GM23248 (cell line): ENCODE results near the gene NFIC. TPM values are rescaled to one million over a fixed set of nuclear protein-coding genes. Genes with fewer than 3 reads are reported as not detected.
A peak's percentile ranks its signal among the peaks of the same experiment; 100 is the strongest.

Source experiments
- DNase-seq: peaks from one replicate; pipeline ENCODE4 v3.0.0-alpha.2; 2015
- H2AFZ ChIP-seq: fragments of 200-600 bp; sonication (generic); 2 replicates; pipeline ENCODE4 v1.6.1; 2016; ENCODE audit warnings: antibody characterized with exemption
- H3F3A ChIP-seq: fragments of 200-600 bp; sonication (generic); 2 replicates; pipeline ENCODE4 v1.6.1; 2016; ENCODE audit warnings: mild to moderate bottlenecking, antibody characterized with exemption, mixed run types; ENCODE audit not compliant: insufficient read depth
- H3K27ac ChIP-seq: fragments of 200-600 bp; sonication (generic); 2 replicates; pipeline ENCODE4 v1.5.1; 2016; ENCODE audit warnings: mild to moderate bottlenecking
- H3K27me3 ChIP-seq: fragments of 200-600 bp; sonication (generic); replicated peaks from 2 replicates; pipeline ENCODE4 v1.6.1; 2016; ENCODE audit warnings: mild to moderate bottlenecking; ENCODE audit not compliant: insufficient read depth
- H3K36me3 ChIP-seq: fragments of 200-600 bp; sonication (generic); 2 replicates; pipeline ENCODE4 v1.6.1; 2016; ENCODE audit warnings: low read depth, mild to moderate bottlenecking
- H3K4me1 ChIP-seq: fragments of 200-600 bp; sonication (generic); 2 replicates; pipeline ENCODE4 v1.6.1; 2016; ENCODE audit warnings: mild to moderate bottlenecking; ENCODE audit not compliant: insufficient read depth
- H3K4me2 ChIP-seq: fragments of 200-600 bp; sonication (generic); one replicate; pipeline ENCODE4 v1.6.1; 2016; ENCODE audit warnings: mild to moderate bottlenecking; ENCODE audit not compliant: unreplicated experiment
- H3K4me3 ChIP-seq: fragments of 200-600 bp; sonication (generic); 2 replicates; pipeline ENCODE4 v1.5.1; 2016; ENCODE audit warnings: mild to moderate bottlenecking
- H3K79me2 ChIP-seq: fragments of 200-600 bp; sonication (generic); 2 replicates; pipeline ENCODE4 v1.6.1; 2016; ENCODE audit warnings: mild to moderate bottlenecking; ENCODE audit not compliant: insufficient read depth
- H3K9ac ChIP-seq: fragments of 200-600 bp; sonication (generic); 2 replicates; pipeline ENCODE4 v1.6.1; 2016; ENCODE audit warnings: mild to moderate bottlenecking
- H3K9me2 ChIP-seq: fragments of 200-600 bp; sonication (generic); 2 replicates; pipeline ENCODE4 v1.6.1; 2016; ENCODE audit warnings: mixed run types, mild to moderate bottlenecking, moderate library complexity; ENCODE audit not compliant: insufficient read depth
- H3K9me3 ChIP-seq: fragments of 200-600 bp; sonication (generic); one replicate; pipeline ENCODE4 v1.6.1; 2017; ENCODE audit warnings: low read depth
- H4K20me1 ChIP-seq: fragments of 200-600 bp; sonication (generic); 2 replicates; pipeline ENCODE4 v1.6.0; 2016; ENCODE audit not compliant: insufficient read depth
- EZH2 ChIP-seq: fragments of 200-600 bp; sonication (generic); IDR thresholded peaks from 2 replicates; pipeline ENCODE4 v1.6.1; 2018; ENCODE audit warnings: antibody characterized with exemption, mild to moderate bottlenecking; ENCODE audit not compliant: insufficient read depth, poor library complexity, severe bottlenecking
- EZH2phosphoT487 ChIP-seq: fragments of 200-600 bp; sonication (generic); IDR thresholded peaks from 2 replicates; pipeline ENCODE4 v1.6.1; 2018; ENCODE audit warnings: antibody characterized with exemption, moderate library complexity, mild to moderate bottlenecking, low read depth; ENCODE audit not compliant: insufficient read depth
- WGBS, 2 experiments: methylation state at CpG; one replicate each; pipeline ENCODE4 v1.1.6; 2015 to 2017; ENCODE audit warnings: low lambda C conversion rate in 2 of 2, low coverage in 1 of 2; ENCODE audit errors: missing lambda C conversion rate in 2 of 2; 5-methylcytosine and 5-hydroxymethylcytosine counted together
- in situ Hi-C: fragments of 300-500 bp; cut with MboI; formaldehyde crosslinking; loops from 2 replicates; pipeline ENCODE4 v1.15.0; 2020
- polyA plus RNA-seq: library from polyadenylated mRNA; unstranded; fragments of >200 nt; fragmentation: Nextera tagmentation; extraction: Ambion mirVana; gene quantifications from 2 replicates; pipeline ENCODE4 v1.2.1, GENCODE V29; 2016
- total RNA-seq: library from RNA; depleted of rRNA; stranded (reverse); fragments of >200 nt; shearing (Covaris generic); gene quantifications from 2 replicates; pipeline ENCODE4 v1.2.3, GENCODE V29; 2014

The NFIC gene
- total and polyA plus RNA-seq, 2 experiments from 2014 or later: 50.4 to 108 TPM

DNA sequence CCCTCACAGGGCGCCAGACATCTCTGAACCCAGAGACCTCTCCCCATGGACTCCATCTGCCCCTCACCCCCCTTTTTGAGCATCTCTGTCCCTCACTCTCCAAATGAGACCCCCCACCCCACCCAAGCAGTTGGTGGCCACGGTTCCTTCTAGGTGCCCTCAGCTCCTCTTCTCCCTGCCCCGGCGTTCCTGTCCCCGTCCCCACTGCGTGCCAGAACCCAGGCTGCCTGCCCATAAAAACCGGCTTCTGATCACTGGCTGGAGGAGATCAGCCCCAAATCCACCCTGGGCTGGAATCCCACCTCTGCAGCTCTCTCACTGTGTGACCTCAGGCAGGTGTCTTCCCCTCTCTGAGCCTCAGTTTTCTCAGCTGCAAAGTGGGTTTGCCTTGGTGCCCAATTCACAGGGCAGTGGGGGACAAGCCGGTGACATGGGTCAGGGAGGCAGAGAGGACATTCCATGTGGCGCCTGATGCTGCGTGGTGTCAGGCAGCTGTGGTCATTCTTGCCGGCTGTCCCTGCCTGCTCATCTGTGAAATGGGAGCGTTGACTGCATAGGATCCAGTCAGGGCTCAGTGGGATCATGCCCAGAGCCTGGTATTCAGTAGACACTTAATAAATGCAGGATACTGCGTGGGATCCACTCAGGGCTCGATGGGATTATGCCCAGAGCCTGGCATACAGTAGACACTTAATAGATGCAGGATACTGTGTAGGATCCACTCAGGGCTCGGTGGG, 88.4 kb downstream of the NFIC start:
- 0 out of 2 replicates have a peak, but pooled peaks cover 4% of the 10 kb centered on the region for H4K20me1 ChIP-seq
- no peak overlapping the region for H3K4me2 ChIP-seq
- TF ChIP-seq EZH2phosphoT487: no peak
- TF ChIP-seq EZH2: no peak
- no peak overlapping the region for H3K9ac ChIP-seq
- H3K27me3 ChIP-seq: no peaks in the 10 kb centered on the region
- 88 to 91% methylated on average over 14 to 15 of the region's 15 CpGs for WGBS, 2 experiments
- H3K4me1 ChIP-seq: peaks cover 36% of the 10 kb centered on the region
- in situ Hi-C loops: no loop called here
- no peak for DNase-seq
- H3K27ac ChIP-seq: no peak overlapping the region
- peaks cover 39% of the 10 kb centered on the region for H3F3A ChIP-seq
- H2AFZ ChIP-seq: no peak overlapping the region
- no peak overlapping the region for H3K4me3 ChIP-seq
- H3K9me3 ChIP-seq: no peaks in the 10 kb centered on the region
- peaks cover 30% of the 10 kb centered on the region for H3K36me3 ChIP-seq
- peaks cover 64% of the 10 kb centered on the region for H3K79me2 ChIP-seq
- no peaks in the 10 kb centered on the region for H3K9me2 ChIP-seq

DNA sequence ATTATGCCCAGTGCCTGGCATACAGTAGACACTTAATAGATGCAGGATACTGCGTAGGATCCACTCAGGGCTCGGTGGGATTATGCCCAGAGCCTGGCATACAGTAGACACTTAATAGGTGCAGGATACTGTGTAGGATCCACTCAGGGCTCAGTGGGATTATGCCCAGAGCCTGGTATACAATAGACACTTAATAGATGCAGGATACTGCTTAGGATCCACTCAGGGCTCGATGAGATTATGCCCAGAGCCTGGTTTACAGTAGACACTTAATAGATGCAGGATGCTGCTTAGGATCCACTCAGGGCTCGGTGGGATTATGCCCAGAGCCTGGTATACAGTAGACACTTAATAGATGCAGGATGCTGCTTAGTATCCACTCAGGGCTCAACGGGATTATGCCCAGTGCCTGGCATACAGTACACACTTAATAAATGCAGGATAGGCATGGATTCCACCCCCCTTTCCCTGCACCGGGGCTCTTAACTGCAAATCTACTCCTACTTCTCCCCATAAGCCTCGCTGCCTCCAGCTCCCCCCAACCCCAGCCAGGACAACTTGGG, 89.1 kb downstream of the NFIC start:
- Histone ChIP-seq H3F3A (peaks cover 39% of the 10 kb centered on the region), H3K9ac (no peak overlapping the region), H3K9me2 (no peaks in the 10 kb centered on the region), H2AFZ (no peak overlapping the region), H3K9me3 (no peaks in the 10 kb centered on the region), H3K4me2 (no peak overlapping the region), H3K27ac (no peak overlapping the region), H4K20me1 (0 out of 2 replicates have a peak, but pooled peaks cover 3% of the 10 kb centered on the region), H3K79me2 (peaks cover 70% of the 10 kb centered on the region), H3K4me1 (peaks cover 41% of the 10 kb centered on the region), H3K36me3 (peaks cover 32% of the 10 kb centered on the region), H3K4me3 (no peak overlapping the region), H3K27me3 (no peaks in the 10 kb centered on the region)
- no peak for DNase-seq
- no peak for TF ChIP-seq EZH2
- no peak for TF ChIP-seq EZH2phosphoT487
- 73 to 75% methylated on average over 7 of the region's 7 CpGs for WGBS, 2 experiments
- in situ Hi-C loops: no loop called here

GRCh38 chr19:3455960-3456601, 89.7 kb downstream of the NFIC start:
- Histone ChIP-seq H4K20me1 (no peaks in the 10 kb centered on the region), H3K4me3 (no peak overlapping the region), H3K9me2 (no peaks in the 10 kb centered on the region), H3K9ac (no peak overlapping the region), H3K27ac (no peak overlapping the region), H3K4me2 (no peak overlapping the region), H3K36me3 (peaks cover 38% of the 10 kb centered on the region), H3K9me3 (no peaks in the 10 kb centered on the region), H3K4me1 (peaks cover 38% of the 10 kb centered on the region), H3K27me3 (no peaks in the 10 kb centered on the region), H2AFZ (no peak overlapping the region), H3F3A (peaks cover 40% of the 10 kb centered on the region), H3K79me2 (peaks cover 76% of the 10 kb centered on the region)
- TF ChIP-seq EZH2phosphoT487 (no peak), EZH2 (no peak)
- DNase-seq: no peak
- WGBS, 2 experiments: 86 to 95% methylated on average over 20 to 37 of the region's 37 CpGs
- in situ Hi-C loops: no loop called here

GRCh38 chr19:3456925-3457527, 90.6 kb downstream of the NFIC start:
- Histone ChIP-seq H3K36me3 (peaks cover 38% of the 10 kb centered on the region), H3K9me2 (no peaks in the 10 kb centered on the region), H4K20me1 (no peaks in the 10 kb centered on the region), H3K27me3 (no peaks in the 10 kb centered on the region), H3K79me2 (peaks cover 77% of the 10 kb centered on the region), H3K27ac (0 out of 2 replicates have a peak overlapping the region, but pooled peaks have one; percentile 84), H3K9me3 (no peaks in the 10 kb centered on the region), H3K9ac (no peak overlapping the region), H3K4me3 (no peak overlapping the region), H2AFZ (no peak overlapping the region), H3K4me1 (peaks cover 29% of the 10 kb centered on the region), H3F3A (peaks cover 34% of the 10 kb centered on the region), H3K4me2 (no peak overlapping the region)
- in situ Hi-C loops: no loop called here
- no peak for DNase-seq
- TF ChIP-seq EZH2 (no peak), EZH2phosphoT487 (no peak)
- 76 to 77% methylated on average over 15 to 18 of the region's 18 CpGs for WGBS, 2 experiments
